Subcutaneous adipose tissue (tissue), 4 donors: ENCODE measurements around the gene ZNF516. TPM values are rescaled to one million over a fixed set of nuclear protein-coding genes. Genes with fewer than 3 reads are reported as not detected.

Experiments used
- total RNA-seq, 4 donors: library from RNA; depleted of rRNA; stranded (reverse); fragments of >200 nt; gene quantifications; one replicate each; pipeline ENCODE4 v1.1.0, GENCODE V29; 2016
- TF ChIP-seq, protein P1 (sequence below): fragments of 450-650 bp; IDR thresholded peaks from one replicate; pipeline ENCODE4 v1.5.1; 2016; ENCODE audit warnings: low read depth, mild to moderate bottlenecking, control low read depth, antibody characterized with exemption, moderate library complexity

The ZNF516 gene
- total RNA-seq, 4 donors from 2014 or later = 15.4 to 22.3 (median 17.5) TPM

DNA sequence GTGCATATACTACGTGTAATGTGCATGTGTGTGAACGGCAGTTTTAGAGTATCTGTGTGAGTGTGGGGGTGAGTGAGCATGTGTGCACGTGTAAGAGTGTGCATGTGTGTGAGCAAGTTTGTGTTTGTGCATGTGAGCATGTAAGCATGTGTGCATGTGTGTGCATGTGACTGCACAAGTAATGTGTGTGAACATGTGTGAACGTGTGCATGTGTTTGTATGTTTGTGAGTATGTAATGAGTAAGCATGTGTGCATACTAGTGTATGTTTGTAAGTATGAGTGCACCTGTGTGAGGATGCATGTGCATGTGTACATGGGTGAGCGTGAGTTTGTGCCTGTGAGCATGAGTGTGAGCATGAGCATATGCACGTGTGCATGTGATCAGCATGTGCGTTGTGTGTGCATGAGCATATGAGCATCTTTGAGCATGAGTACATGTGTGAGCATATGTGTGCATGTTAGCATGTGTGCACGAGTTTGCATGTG, 90.7 kb downstream of the ZNF516 start:
- TF ChIP-seq, protein P1, sequence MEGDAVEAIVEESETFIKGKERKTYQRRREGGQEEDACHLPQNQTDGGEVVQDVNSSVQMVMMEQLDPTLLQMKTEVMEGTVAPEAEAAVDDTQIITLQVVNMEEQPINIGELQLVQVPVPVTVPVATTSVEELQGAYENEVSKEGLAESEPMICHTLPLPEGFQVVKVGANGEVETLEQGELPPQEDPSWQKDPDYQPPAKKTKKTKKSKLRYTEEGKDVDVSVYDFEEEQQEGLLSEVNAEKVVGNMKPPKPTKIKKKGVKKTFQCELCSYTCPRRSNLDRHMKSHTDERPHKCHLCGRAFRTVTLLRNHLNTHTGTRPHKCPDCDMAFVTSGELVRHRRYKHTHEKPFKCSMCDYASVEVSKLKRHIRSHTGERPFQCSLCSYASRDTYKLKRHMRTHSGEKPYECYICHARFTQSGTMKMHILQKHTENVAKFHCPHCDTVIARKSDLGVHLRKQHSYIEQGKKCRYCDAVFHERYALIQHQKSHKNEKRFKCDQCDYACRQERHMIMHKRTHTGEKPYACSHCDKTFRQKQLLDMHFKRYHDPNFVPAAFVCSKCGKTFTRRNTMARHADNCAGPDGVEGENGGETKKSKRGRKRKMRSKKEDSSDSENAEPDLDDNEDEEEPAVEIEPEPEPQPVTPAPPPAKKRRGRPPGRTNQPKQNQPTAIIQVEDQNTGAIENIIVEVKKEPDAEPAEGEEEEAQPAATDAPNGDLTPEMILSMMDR = no peak

DNA sequence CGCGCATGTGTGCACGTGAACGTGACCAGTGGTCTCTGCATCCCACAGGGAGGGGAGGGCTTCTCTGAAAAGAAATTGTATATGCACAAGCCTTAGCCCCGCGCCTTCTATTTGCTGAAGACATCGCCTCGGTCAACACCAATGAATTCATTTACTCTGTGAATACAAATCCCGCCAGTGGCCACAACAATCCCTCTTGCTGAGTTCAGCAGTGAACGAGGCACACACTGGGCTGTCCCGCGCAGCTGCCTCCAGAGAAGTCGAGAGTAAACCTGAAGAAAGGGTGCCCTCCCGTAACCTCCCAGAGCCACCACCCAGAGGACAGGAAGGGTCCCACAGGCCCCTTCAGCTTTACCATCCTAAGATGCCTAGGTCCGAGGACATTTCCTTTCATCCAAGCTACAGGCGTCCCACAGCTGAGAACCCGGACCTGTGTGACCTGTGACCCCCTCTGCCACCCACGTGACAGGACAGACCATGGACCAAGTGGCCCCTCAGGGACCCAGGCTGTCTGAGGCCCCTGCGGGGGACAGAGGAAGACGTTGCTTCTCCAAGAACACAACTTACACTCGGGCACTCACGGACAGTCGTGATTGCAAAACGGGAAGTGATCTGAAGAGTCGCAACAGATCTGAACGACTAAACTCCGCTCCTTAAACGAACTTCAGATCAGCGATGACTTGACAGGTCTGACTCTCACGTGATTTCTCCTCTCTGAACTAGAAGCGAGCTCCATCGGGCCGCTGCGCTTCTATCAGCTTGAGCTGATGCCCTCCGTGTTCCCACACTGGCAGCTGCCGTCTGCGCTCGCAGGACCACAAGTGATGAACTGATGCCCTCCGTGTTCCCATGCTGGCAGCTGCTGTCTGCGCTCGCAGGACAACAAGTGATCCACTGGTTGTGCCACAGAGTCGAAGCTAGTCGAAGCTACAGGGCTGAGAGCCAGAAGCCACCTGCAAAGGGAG, 92.7 kb downstream of the ZNF516 start:
- TF ChIP-seq, protein P1 = no peak

DNA sequence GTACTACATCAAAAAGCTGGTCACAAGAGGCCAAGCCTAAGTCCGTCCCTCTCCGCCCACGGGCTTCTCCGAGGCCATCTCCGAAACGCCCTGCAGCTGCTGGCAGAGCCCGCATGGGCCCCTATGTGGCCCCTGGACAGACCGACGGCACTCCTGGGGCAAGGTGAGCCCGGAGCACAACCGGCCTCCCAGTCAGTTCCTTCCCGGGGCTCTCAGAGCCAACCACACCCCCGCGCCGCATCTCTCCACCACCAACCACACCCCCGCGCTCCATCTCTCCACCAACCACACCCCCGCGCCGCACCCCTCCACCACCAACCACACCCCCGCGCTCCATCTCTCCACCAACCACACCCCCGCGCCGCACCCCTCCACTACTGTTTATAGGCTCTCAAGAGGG, 93.5 kb downstream of the ZNF516 start:
- TF ChIP-seq, protein P1 = no peak

- TF ChIP-seq, protein P1 = no peak
Measured at GRCh38 chr18:76399613-76400391, 95.2 kb downstream of the ZNF516 start.

GRCh38 chr18:76398896-76399612, 96.0 kb downstream of the ZNF516 start:
- TF ChIP-seq, protein P1 = no peak

DNA sequence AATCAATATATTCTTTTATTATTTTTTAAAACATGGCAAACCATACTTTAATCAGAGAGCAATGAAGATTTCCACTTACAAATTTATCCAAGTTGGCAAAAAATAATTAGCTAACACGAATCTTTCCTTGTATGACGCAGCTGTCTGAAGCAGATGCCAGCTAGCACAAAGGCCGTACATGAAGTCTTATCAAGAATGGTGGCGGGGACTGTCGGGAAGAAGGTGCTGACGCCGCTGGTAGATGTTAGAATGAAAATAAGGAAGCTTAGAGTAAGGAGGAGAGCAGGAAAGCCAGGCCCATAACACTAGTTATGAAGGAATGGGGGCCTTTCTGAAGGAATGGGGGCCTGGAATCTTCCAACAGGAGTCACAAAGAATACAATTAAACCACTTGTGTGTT, 96.7 kb downstream of the ZNF516 start:
- TF ChIP-seq, protein P1 = no peak
